Stimulated activated CD8-positive, alpha-beta memory T cell treated with anti-CD3 and anti-CD28 coated beads, Interleukin-7, amount 100 ng/mL, for 48 hours (primary cell): ENCODE data around the gene HK1.
"Not testable (repeated sequence)": the region's sequence is repeated elsewhere in the genome, so short reads cannot be mapped to it uniquely, and the experiment has no call there.

Experiments
- DNase-seq, 2 donors: peaks; one replicate each; pipeline ENCODE4 v3.0.0-alpha.2; 2020; ENCODE audit warnings: low read depth in 1 of 2; ENCODE audit errors: extremely low read depth in 1 of 2

HK1 gene

GRCh38 chr10:69326692-69327091 lies 48.4 kb downstream of the HK1 start:
- no peak for DNase-seq

- DNase-seq = no peak
Measured at GRCh38 chr10:69327463-69328379, 49.4 kb downstream of the HK1 start.

GRCh38 chr10:69328380-69328735 lies 50.1 kb downstream of the HK1 start:
- no peak for DNase-seq

- not testable (repeated sequence) for DNase-seq
Measured at GRCh38 chr10:69328888-69329287, 50.6 kb downstream of the HK1 start.

GRCh38 chr10:69329721-69330178 lies 51.5 kb downstream of the HK1 start:
- no peak for DNase-seq

GRCh38 chr10:69331161-69331560 lies 52.9 kb downstream of the HK1 start:
- DNase-seq = no peak

- DNase-seq = no peak
Measured at GRCh38 chr10:69332278-69333010, 54.1 kb downstream of the HK1 start.

- no peak for DNase-seq
Measured at GRCh38 chr10:69333205-69333604, 54.9 kb downstream of the HK1 start.

GRCh38 chr10:69333865-69334301 lies 55.6 kb downstream of the HK1 start:
- not testable (repeated sequence) for DNase-seq

GRCh38 chr10:69334302-69335062 lies 56.2 kb downstream of the HK1 start:
- DNase-seq = no peak

GRCh38 chr10:69335063-69335587 lies 56.8 kb downstream of the HK1 start:
- no peak for DNase-seq

- DNase-seq = no peak
Measured at GRCh38 chr10:69335613-69336012, 57.3 kb downstream of the HK1 start.

- no peak for DNase-seq
Measured at GRCh38 chr10:69336952-69337295, 58.6 kb downstream of the HK1 start.

- DNase-seq = no peak
Measured at GRCh38 chr10:69337296-69338132, 59.2 kb downstream of the HK1 start.

GRCh38 chr10:69338133-69338456 lies 59.8 kb downstream of the HK1 start:
- DNase-seq = no peak

- DNase-seq = no peak
Measured at GRCh38 chr10:69338547-69339450, 60.5 kb downstream of the HK1 start.

GRCh38 chr10:69340695-69341094 lies 62.4 kb downstream of the HK1 start:
- DNase-seq = no peak

- DNase-seq = no peak
Measured at GRCh38 chr10:69343905-69344304, 65.6 kb downstream of the HK1 start.

- DNase-seq = no peak
Measured at GRCh38 chr10:69344591-69345252, 66.4 kb downstream of the HK1 start.
